ENCODE results near the gene SLC16A7.

The SLC16A7 gene

GRCh38 chr12:59624732-59625460 is 29.1 kb downstream of the SLC16A7 start:
- H3K36me3 ChIP-seq (ENCODE audit: control insufficient read depth in 2 of 2, insufficient read depth in 2 of 2, low read length in 2 of 2): no peaks in the 10 kb centered on the region
- no peak overlapping the region for H3K9ac ChIP-seq (ENCODE audit: low read length in 2 of 2)
- no peak overlapping the region for H3K4me3 ChIP-seq (ENCODE audit: low read length in 2 of 2)
- H3K27me3 ChIP-seq (ENCODE audit: control insufficient read depth in 1 of 2, insufficient read depth in 2 of 2, low read length in 2 of 2): no peaks in the 10 kb centered on the region
- no peaks in the 10 kb centered on the region for H3K9me3 ChIP-seq (ENCODE audit: control insufficient read depth in 2 of 2, low read length in 2 of 2)
- H3K27ac ChIP-seq (ENCODE audit: low read length): no peak overlapping the region
- H3K4me1 ChIP-seq (ENCODE audit: control insufficient read depth, insufficient read depth, low read length): no peaks in the 10 kb centered on the region

DNA sequence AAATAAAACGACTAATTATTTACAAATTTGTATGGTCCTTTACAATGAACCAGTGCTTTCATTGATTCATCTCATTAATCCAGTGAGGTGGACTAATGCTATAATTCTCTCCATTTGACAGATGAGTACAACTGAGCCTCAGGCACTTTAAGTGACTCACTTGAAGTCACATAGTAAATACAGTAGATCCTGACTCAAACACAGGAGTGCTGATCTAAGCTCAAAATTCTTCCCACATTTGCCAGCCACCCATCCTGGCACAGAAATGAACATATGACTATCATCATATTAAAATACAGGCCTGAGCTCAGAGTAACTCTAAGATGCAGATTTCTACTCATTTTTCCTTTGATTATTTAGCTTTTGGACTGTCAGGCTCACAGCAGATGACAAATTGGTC is 30.6 kb downstream of the SLC16A7 start:
- Histone ChIP-seq H3K27me3 (ENCODE audit: control insufficient read depth in 1 of 2, insufficient read depth in 2 of 2, low read length in 2 of 2) (no peaks in the 10 kb centered on the region), H3K27ac (ENCODE audit: low read length) (no peak overlapping the region), H3K4me1 (ENCODE audit: control insufficient read depth, insufficient read depth, low read length) (no peaks in the 10 kb centered on the region), H3K9me3 (ENCODE audit: control insufficient read depth in 2 of 2, low read length in 2 of 2) (no peaks in the 10 kb centered on the region), H3K36me3 (ENCODE audit: control insufficient read depth in 2 of 2, insufficient read depth in 2 of 2, low read length in 2 of 2) (no peaks in the 10 kb centered on the region), H3K4me3 (ENCODE audit: low read length in 2 of 2) (no peak overlapping the region), H3K9ac (ENCODE audit: low read length in 2 of 2) (no peak overlapping the region)

- no peaks in the 10 kb centered on the region for H3K4me1 ChIP-seq (ENCODE audit: control insufficient read depth, insufficient read depth, low read length)
- H3K27ac ChIP-seq (ENCODE audit: low read length): no peak overlapping the region
- H3K9ac ChIP-seq (ENCODE audit: low read length in 2 of 2): no peak overlapping the region
- no peaks in the 10 kb centered on the region for H3K27me3 ChIP-seq (ENCODE audit: control insufficient read depth in 1 of 2, insufficient read depth in 2 of 2, low read length in 2 of 2)
- no peaks in the 10 kb centered on the region for H3K9me3 ChIP-seq (ENCODE audit: control insufficient read depth in 2 of 2, low read length in 2 of 2)
- no peaks in the 10 kb centered on the region for H3K36me3 ChIP-seq (ENCODE audit: control insufficient read depth in 2 of 2, insufficient read depth in 2 of 2, low read length in 2 of 2)
- H3K4me3 ChIP-seq (ENCODE audit: low read length in 2 of 2): no peak overlapping the region
These were observed 31.8 kb downstream of the SLC16A7 start for GRCh38 chr12:59627582-59627981.

GRCh38 chr12:59629890-59630289 is 34.1 kb downstream of the SLC16A7 start:
- no peaks in the 10 kb centered on the region for H3K27me3 ChIP-seq (ENCODE audit: control insufficient read depth in 1 of 2, insufficient read depth in 2 of 2, low read length in 2 of 2)
- H3K9me3 ChIP-seq (ENCODE audit: control insufficient read depth in 2 of 2, low read length in 2 of 2): no peaks in the 10 kb centered on the region
- H3K4me3 ChIP-seq (ENCODE audit: low read length in 2 of 2): no peak overlapping the region
- H3K27ac ChIP-seq (ENCODE audit: low read length): no peak overlapping the region
- no peaks in the 10 kb centered on the region for H3K4me1 ChIP-seq (ENCODE audit: control insufficient read depth, insufficient read depth, low read length)
- H3K9ac ChIP-seq (ENCODE audit: low read length in 2 of 2): no peak overlapping the region
- no peaks in the 10 kb centered on the region for H3K36me3 ChIP-seq (ENCODE audit: control insufficient read depth in 2 of 2, insufficient read depth in 2 of 2, low read length in 2 of 2)

DNA sequence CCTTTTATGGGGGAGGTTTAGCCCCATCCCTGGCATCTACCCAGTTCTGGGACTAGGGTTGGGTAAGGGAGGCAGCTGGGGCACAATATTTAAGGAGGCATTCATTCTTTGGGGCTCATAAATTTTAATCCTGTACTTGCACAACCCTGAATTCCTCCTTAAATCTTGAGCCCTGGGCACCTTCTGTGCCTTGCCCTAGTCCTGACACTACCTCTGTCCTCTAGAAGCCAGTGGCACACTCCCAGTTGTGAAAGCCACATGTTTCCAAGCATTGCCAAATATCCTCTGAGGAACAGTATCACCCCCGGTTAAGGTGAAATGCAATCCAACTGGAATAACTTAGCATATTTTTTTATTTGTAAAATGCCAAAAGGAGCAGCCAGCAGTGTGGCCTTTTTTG is 36.6 kb downstream of the SLC16A7 start:
- H3K9ac ChIP-seq (ENCODE audit: low read length in 2 of 2): no peak overlapping the region
- H3K27me3 ChIP-seq (ENCODE audit: control insufficient read depth in 1 of 2, insufficient read depth in 2 of 2, low read length in 2 of 2): no peaks in the 10 kb centered on the region
- H3K36me3 ChIP-seq (ENCODE audit: control insufficient read depth in 2 of 2, insufficient read depth in 2 of 2, low read length in 2 of 2): no peaks in the 10 kb centered on the region
- H3K27ac ChIP-seq (ENCODE audit: low read length): no peak overlapping the region
- no peak overlapping the region for H3K4me3 ChIP-seq (ENCODE audit: low read length in 2 of 2)
- H3K4me1 ChIP-seq (ENCODE audit: control insufficient read depth, insufficient read depth, low read length): no peaks in the 10 kb centered on the region
- no peaks in the 10 kb centered on the region for H3K9me3 ChIP-seq (ENCODE audit: control insufficient read depth in 2 of 2, low read length in 2 of 2)

GRCh38 chr12:59634254-59634653 is 38.4 kb downstream of the SLC16A7 start:
- H3K27ac ChIP-seq (ENCODE audit: low read length): no peak overlapping the region
- H3K36me3 ChIP-seq (ENCODE audit: control insufficient read depth in 2 of 2, insufficient read depth in 2 of 2, low read length in 2 of 2): no peaks in the 10 kb centered on the region
- no peak overlapping the region for H3K4me3 ChIP-seq (ENCODE audit: low read length in 2 of 2)
- no peaks in the 10 kb centered on the region for H3K9me3 ChIP-seq (ENCODE audit: control insufficient read depth in 2 of 2, low read length in 2 of 2)
- no peak overlapping the region for H3K9ac ChIP-seq (ENCODE audit: low read length in 2 of 2)
- H3K27me3 ChIP-seq (ENCODE audit: control insufficient read depth in 1 of 2, insufficient read depth in 2 of 2, low read length in 2 of 2): no peaks in the 10 kb centered on the region
- H3K4me1 ChIP-seq (ENCODE audit: control insufficient read depth, insufficient read depth, low read length): no peaks in the 10 kb centered on the region

- no peak overlapping the region for H3K27ac ChIP-seq (ENCODE audit: low read length)
- no peak overlapping the region for H3K4me3 ChIP-seq (ENCODE audit: low read length in 2 of 2)
- no peaks in the 10 kb centered on the region for H3K4me1 ChIP-seq (ENCODE audit: control insufficient read depth, insufficient read depth, low read length)
- H3K36me3 ChIP-seq (ENCODE audit: control insufficient read depth in 2 of 2, insufficient read depth in 2 of 2, low read length in 2 of 2): no peaks in the 10 kb centered on the region
- no peak overlapping the region for H3K9ac ChIP-seq (ENCODE audit: low read length in 2 of 2)
- no peaks in the 10 kb centered on the region for H3K27me3 ChIP-seq (ENCODE audit: control insufficient read depth in 1 of 2, insufficient read depth in 2 of 2, low read length in 2 of 2)
- no peaks in the 10 kb centered on the region for H3K9me3 ChIP-seq (ENCODE audit: control insufficient read depth in 2 of 2, low read length in 2 of 2)
These were observed 41.3 kb downstream of the SLC16A7 start for GRCh38 chr12:59636945-59637691.

GRCh38 chr12:59637692-59638070 is 41.9 kb downstream of the SLC16A7 start:
- Histone ChIP-seq H3K9ac (ENCODE audit: low read length in 2 of 2) (no peak overlapping the region), H3K27ac (ENCODE audit: low read length) (no peak overlapping the region), H3K4me3 (ENCODE audit: low read length in 2 of 2) (no peak overlapping the region), H3K36me3 (ENCODE audit: control insufficient read depth in 2 of 2, insufficient read depth in 2 of 2, low read length in 2 of 2) (no peaks in the 10 kb centered on the region), H3K4me1 (ENCODE audit: control insufficient read depth, insufficient read depth, low read length) (no peaks in the 10 kb centered on the region), H3K27me3 (ENCODE audit: control insufficient read depth in 1 of 2, insufficient read depth in 2 of 2, low read length in 2 of 2) (no peaks in the 10 kb centered on the region), H3K9me3 (ENCODE audit: control insufficient read depth in 2 of 2, low read length in 2 of 2) (no peaks in the 10 kb centered on the region)

GRCh38 chr12:59643550-59643949 is 47.7 kb downstream of the SLC16A7 start:
- Histone ChIP-seq H3K36me3 (ENCODE audit: control insufficient read depth in 2 of 2, insufficient read depth in 2 of 2, low read length in 2 of 2) (no peaks in the 10 kb centered on the region), H3K9ac (ENCODE audit: low read length in 2 of 2) (no peak overlapping the region), H3K27ac (ENCODE audit: low read length) (no peak overlapping the region), H3K4me3 (ENCODE audit: low read length in 2 of 2) (no peak overlapping the region), H3K9me3 (ENCODE audit: control insufficient read depth in 2 of 2, low read length in 2 of 2) (no peaks in the 10 kb centered on the region), H3K4me1 (ENCODE audit: control insufficient read depth, insufficient read depth, low read length) (no peaks in the 10 kb centered on the region), H3K27me3 (ENCODE audit: control insufficient read depth in 1 of 2, insufficient read depth in 2 of 2, low read length in 2 of 2) (no peaks in the 10 kb centered on the region)

GRCh38 chr12:59645242-59645641 is 49.4 kb downstream of the SLC16A7 start:
- Histone ChIP-seq H3K9me3 (ENCODE audit: control insufficient read depth in 2 of 2, low read length in 2 of 2) (no peaks in the 10 kb centered on the region), H3K27me3 (ENCODE audit: control insufficient read depth in 1 of 2, insufficient read depth in 2 of 2, low read length in 2 of 2) (no peaks in the 10 kb centered on the region), H3K4me1 (ENCODE audit: control insufficient read depth, insufficient read depth, low read length) (no peaks in the 10 kb centered on the region), H3K27ac (ENCODE audit: low read length) (no peak overlapping the region), H3K9ac (ENCODE audit: low read length in 2 of 2) (no peak overlapping the region), H3K4me3 (ENCODE audit: low read length in 2 of 2) (no peak overlapping the region), H3K36me3 (ENCODE audit: control insufficient read depth in 2 of 2, insufficient read depth in 2 of 2, low read length in 2 of 2) (no peaks in the 10 kb centered on the region)

DNA sequence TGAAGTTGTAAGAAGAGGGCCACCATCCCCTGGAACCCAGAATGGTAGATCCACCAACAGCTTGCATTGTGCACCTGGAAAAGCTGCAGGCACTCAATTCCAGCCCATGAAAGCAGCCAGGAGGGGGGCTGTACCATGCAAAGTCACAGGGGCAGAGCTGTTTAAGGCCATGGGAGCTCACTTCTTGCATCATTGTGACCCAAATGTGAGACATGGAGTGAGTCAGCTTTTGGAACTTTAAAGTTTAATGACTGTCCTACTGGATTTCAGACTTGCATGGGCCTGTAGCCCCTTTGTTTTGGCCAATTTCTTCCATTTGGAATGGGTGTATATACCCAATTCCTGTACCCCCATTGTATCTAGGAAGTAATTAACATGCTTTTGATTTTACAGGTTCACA is 50.8 kb downstream of the SLC16A7 start:
- no peaks in the 10 kb centered on the region for H3K9me3 ChIP-seq (ENCODE audit: control insufficient read depth in 2 of 2, low read length in 2 of 2)
- H3K36me3 ChIP-seq (ENCODE audit: control insufficient read depth in 2 of 2, insufficient read depth in 2 of 2, low read length in 2 of 2): no peaks in the 10 kb centered on the region
- H3K27me3 ChIP-seq (ENCODE audit: control insufficient read depth in 1 of 2, insufficient read depth in 2 of 2, low read length in 2 of 2): no peaks in the 10 kb centered on the region
- H3K9ac ChIP-seq (ENCODE audit: low read length in 2 of 2): no peak overlapping the region
- H3K4me1 ChIP-seq (ENCODE audit: control insufficient read depth, insufficient read depth, low read length): no peaks in the 10 kb centered on the region
- H3K27ac ChIP-seq (ENCODE audit: low read length): no peak overlapping the region
- H3K4me3 ChIP-seq (ENCODE audit: low read length in 2 of 2): no peak overlapping the region
